ENCODE data around the gene SMAD7.
"Not testable (repeated sequence)": the region's sequence is repeated elsewhere in the genome, so short reads cannot be mapped to it uniquely, and the experiment has no call there.

SMAD7 gene

DNA sequence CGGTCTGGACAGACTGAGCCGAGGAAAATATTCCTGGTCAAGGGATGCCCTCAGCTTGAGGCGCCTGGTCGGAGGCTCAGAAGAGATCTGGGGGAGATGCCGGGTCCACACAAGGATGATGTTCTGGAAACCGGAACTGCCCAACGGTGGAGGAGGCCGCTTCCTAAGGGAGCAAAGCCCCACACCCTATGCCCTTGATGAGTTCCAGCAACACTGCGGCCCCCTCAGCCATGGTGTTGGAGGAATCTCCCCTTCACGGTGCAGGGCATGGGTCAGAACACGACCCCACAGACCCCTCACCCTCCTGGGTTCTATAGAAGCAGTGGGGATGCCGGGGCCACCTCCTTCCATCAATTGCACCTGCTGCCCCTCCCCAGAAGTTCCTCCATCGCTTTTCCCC is 79.8 kb downstream of the SMAD7 start:
- peaks cover 19% of the 10 kb centered on the region for H3K4me1 Mint-ChIP-seq
- not testable (repeated sequence) for H3K9me3 Mint-ChIP-seq

More for the DNA sequence above, 79.8 kb downstream of the SMAD7 start:
- H3K27me3 Mint-ChIP-seq, H3K36me3 Mint-ChIP-seq, H3K27ac Mint-ChIP-seq, H3K4me3 Mint-ChIP-seq: not testable (repeated sequence)
